LNCAP (cell line): ENCODE measurements around the gene UCK2.

Source experiments
- TF ChIP-seq, protein P1 (sequence below): fragments of 450-650 bp; IDR thresholded peaks from 2 replicates; pipeline ENCODE4 v1.5.1; 2017; ENCODE audit warnings: mild to moderate bottlenecking

The UCK2 gene

DNA sequence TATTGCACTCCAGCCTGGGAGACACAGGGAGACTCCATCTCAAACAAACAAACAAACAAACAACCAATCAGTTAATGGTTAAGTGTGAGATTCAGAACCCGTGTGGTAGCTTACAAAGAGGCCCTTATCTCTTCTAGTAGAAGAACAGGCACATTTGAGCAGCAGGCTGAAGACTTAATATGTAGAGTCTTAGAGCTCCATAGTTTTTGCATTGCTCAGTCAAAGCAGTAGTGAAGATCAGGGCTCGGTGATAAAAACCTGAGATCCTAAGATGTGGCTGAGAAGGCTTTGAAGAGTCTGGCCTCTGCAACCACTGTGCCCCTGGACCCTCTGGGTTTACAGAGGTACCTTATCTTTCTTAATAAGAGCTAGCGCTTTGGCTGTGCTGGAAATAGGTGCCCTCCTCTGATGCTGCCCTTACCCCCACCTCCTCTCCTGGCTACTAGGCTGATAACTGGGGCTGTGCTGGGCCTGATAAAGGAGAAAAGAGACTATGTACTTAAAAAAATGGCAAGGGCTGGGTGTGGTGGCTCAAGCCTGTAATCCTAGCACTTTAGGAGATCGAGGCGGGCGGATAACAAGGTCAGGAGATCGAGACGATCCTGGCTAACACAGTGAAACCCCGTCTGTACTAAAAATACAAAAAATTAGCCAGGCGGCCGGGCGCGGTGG is 10.5 kb upstream of the UCK2 start:
- TF ChIP-seq, protein P1, sequence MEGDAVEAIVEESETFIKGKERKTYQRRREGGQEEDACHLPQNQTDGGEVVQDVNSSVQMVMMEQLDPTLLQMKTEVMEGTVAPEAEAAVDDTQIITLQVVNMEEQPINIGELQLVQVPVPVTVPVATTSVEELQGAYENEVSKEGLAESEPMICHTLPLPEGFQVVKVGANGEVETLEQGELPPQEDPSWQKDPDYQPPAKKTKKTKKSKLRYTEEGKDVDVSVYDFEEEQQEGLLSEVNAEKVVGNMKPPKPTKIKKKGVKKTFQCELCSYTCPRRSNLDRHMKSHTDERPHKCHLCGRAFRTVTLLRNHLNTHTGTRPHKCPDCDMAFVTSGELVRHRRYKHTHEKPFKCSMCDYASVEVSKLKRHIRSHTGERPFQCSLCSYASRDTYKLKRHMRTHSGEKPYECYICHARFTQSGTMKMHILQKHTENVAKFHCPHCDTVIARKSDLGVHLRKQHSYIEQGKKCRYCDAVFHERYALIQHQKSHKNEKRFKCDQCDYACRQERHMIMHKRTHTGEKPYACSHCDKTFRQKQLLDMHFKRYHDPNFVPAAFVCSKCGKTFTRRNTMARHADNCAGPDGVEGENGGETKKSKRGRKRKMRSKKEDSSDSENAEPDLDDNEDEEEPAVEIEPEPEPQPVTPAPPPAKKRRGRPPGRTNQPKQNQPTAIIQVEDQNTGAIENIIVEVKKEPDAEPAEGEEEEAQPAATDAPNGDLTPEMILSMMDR, result no peak

DNA sequence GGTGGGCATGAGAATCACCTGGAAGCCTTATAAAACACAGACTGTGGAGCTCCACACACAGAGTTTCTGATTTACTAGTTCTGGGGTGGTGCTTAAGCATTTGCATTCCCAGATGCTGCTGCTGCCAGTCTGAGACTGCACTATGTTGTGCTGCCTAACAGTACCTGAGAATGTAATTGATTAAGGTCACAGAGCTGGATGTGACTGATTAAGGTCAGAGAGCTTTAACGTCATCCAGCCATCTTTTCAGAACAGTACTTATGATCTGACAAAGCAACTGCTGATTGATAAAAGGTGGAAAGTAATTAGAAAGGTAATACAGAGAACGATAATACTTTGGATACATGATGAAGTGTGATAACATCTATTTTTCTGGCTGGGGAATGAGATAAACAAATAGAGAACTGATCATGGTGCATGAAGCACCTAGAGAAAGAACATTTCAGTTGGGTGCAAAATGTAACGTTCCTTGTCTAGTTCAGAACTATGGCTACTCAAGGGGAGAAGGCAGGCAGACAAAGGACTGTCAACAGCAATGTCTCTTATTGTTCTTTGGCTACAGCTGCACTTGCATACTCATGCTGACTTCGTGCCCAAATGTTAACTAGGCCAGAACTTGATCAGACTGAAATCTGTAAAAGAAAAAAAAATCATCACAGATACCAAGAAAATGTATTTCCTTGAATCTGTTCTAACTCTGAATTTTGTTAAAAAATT is 3.7 kb upstream of the UCK2 start:
- TF ChIP-seq, protein P1, result no peak

DNA sequence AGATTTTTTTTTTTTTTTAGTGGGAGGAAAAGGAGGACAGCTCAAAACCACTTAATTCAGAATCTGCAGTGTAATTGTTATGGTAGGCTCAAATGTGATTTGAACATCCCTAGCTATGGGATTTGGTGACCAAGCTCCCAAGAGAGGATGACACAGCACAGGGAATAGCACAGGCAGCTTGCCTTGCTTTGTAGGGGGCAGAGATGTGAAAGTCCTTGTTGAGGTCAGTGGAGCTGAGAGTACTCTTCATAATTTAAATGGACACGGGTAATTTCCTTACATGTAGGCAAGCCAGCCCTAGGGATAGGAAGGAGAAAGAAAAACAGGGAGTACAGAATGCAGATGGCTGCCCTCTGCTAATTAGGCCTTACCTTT is 3.2 kb upstream of the UCK2 start:
- TF ChIP-seq, protein P1, result no peak

DNA sequence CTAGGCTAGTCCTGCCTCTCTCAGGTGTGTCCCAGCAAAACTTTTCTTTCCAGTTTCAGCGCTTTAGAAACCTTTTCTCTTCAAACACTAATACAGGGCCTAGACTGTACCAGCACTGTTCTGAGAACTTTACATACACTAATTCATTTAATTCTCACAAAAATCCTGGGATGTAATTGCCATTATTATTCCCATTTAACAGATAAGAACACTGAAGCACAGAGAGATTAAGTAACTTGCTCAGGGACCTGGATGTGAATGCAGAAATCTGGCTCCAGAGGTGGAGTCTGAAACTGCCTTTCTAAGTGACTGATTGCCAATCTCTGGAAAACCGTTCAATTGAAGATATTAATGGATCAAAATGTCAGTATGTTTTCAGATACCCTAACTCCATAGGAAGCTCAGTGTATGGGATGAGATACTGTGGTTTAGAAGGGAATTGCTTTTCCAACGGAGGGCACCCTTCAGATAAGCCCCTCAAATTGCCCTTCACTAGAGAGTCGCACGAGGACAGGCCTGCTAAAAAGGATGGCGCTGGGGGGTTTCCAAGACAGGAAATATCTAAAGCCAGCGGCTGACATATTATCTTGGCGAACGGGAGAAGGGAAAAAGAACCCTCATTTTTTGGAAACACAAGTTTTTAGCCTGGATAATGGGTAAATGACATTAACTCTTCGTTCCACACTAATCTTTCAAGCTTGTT is 698 bp upstream of the UCK2 start:
- TF ChIP-seq, protein P1, result no peak

DNA sequence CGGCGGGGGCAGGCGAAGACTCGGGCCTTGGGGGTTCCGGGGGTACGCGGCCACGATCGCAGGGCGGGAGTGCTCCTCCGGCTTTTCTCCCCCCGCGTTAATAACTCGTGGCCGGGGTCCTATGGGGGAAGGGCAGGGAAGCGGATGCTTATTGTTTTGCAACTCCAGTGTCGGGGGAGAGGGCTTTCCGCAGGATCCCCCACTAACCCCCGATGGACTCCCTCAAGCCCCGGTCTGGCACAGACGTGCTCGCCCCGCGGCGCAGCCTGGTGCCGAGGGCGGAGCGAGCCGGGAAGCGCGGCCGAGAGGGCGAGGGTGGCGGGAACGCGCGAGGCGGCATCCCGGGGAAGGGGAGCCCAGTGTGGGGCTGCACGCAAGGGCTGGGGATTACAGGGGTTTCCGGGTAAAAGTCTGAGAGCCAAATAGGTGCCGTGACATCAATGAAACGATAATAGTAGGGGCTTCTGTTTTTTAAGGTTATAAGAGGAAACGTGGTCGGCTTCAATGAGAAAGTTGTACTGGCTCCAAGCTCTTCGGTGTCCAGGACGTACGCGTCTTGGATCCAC is 772 bp downstream of the UCK2 start:
- TF ChIP-seq, protein P1, result no peak

DNA sequence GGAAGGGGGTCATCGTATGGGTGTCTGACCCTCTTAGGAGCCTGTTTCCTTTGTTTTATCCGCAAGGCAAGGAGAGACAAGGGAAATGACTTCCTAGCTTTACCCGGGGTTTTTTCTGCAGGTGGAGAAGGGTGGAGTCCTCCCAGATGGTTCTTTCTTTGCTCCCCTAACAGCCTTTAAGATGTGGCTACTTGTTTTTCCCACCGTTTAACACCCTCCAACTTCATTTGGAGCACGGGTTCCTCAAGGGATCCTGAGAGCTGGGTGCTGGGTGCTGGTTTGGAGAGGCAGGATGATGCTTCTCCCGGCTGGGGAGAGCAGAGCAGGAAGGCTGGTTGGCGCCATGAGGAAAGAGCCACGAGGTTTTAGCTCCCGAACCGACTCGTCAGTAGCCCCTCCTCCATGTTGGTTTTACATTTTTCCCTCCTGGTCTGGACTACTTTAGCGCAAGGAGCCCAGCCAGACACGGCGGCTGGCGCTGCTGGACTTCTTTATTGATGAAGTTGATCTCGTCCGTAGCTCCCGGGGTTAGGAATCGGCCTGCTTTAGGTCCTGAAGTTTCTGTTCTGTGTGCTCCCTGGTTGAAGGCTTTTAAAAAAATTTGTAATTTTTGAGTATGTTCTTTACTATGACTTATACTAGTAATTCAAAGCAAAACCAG is 1.4 kb downstream of the UCK2 start:
- TF ChIP-seq, protein P1, result no peak

DNA sequence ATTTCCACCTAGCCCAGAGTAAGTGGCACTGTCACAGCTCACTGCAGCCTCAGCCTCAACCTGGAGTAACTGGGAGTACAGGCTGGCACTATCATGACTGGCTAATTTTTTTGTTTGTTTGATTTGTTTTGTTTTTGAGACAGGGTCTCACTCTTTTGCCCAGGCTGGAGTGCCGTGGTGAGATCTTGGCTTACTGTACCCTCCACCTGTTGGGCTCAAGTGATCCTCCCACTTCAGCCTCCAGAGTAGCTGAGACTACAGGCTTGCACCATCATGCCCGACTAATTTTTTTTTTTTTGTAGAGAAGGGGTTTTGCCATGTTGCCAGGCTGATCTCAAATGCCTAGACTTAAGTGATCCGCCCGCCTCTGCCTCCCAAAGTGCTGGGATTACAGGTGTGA is 2.5 kb downstream of the UCK2 start:
- TF ChIP-seq, protein P1, result no peak
